Prostate gland (tissue), 2 donors: ENCODE measurements around the gene EIF4H. TPM values are rescaled to one million over a fixed set of nuclear protein-coding genes. Genes with fewer than 3 reads are reported as not detected.

ENCODE experiments used
- DNase-seq: peaks from one replicate; pipeline ENCODE4 v3.0.0-alpha.2; 2019; ENCODE audit warnings: low spot score
- H3K27ac ChIP-seq, 2 donors: fragments of 200-600 bp; sonication (generic); 2 replicates each; pipeline ENCODE4 v1.5.1; 2017 to 2019
- H3K27me3 ChIP-seq: fragments of 200-600 bp; sonication (generic); replicated peaks from 2 replicates; pipeline ENCODE4 v1.5.1; 2019; ENCODE audit not compliant: insufficient read depth
- H3K36me3 ChIP-seq, 2 donors: fragments of 200-600 bp; sonication (generic); 1 replicate in 1 of 2; 2 replicates in 1 of 2; pipeline versions ENCODE4 v1.5.1 to v1.8.1; 2017 to 2019
- H3K4me1 ChIP-seq: fragments of 200-600 bp; sonication (generic); replicated peaks from 2 replicates; pipeline ENCODE4 v1.5.1; 2019
- H3K4me3 ChIP-seq, 2 donors: fragments of 200-600 bp; sonication (generic); 2 replicates each; pipeline ENCODE4 v1.5.1; 2017 to 2019
- H3K9me3 ChIP-seq: fragments of 200-600 bp; sonication (generic); 2 replicates; pipeline ENCODE4 v1.5.1; 2017
- CTCF ChIP-seq, 4 experiments: fragments of 200-600 bp in 2 of 4; fragments of 450-650 bp in 2 of 4; sonication (generic) in 2 of 4; IDR thresholded peaks; 1 replicate in 3 of 4; 2 replicates in 1 of 4; pipeline ENCODE4 v1.5.1; 2016 to 2019; ENCODE audit warnings: antibody characterized with exemption in 4 of 4, mild to moderate bottlenecking in 2 of 4, moderate library complexity in 2 of 4
- POLR2A ChIP-seq: fragments of 450-650 bp; IDR thresholded peaks from one replicate; pipeline ENCODE4 v1.6.1; 2016; ENCODE audit warnings: antibody characterized with exemption, mild to moderate bottlenecking
- POLR2AphosphoS5 ChIP-seq: sonication (generic); formaldehyde crosslinking; IDR thresholded peaks from one replicate; pipeline ENCODE4 v1.6.1; 2017; ENCODE audit warnings: antibody characterized with exemption
- WGBS: methylation state at CpG from one replicate; pipeline ENCODE4 v1.1.5; 2018; 5-methylcytosine and 5-hydroxymethylcytosine counted together
- intact Hi-C: fragments of 100-400 bp; cut with DNase I; formaldehyde crosslinking; loops from one replicate; pipeline ENCODE4 v1.14.2; 2022
- total RNA-seq, 2 donors: library from RNA; depleted of rRNA; stranded (reverse); fragments of >200 nt; gene quantifications; one replicate each; pipeline ENCODE4 v1.1.0, GENCODE V29; 2016

EIF4H gene
- total RNA-seq, 2 donors from 2014 or later: 199 to 252 TPM

DNA sequence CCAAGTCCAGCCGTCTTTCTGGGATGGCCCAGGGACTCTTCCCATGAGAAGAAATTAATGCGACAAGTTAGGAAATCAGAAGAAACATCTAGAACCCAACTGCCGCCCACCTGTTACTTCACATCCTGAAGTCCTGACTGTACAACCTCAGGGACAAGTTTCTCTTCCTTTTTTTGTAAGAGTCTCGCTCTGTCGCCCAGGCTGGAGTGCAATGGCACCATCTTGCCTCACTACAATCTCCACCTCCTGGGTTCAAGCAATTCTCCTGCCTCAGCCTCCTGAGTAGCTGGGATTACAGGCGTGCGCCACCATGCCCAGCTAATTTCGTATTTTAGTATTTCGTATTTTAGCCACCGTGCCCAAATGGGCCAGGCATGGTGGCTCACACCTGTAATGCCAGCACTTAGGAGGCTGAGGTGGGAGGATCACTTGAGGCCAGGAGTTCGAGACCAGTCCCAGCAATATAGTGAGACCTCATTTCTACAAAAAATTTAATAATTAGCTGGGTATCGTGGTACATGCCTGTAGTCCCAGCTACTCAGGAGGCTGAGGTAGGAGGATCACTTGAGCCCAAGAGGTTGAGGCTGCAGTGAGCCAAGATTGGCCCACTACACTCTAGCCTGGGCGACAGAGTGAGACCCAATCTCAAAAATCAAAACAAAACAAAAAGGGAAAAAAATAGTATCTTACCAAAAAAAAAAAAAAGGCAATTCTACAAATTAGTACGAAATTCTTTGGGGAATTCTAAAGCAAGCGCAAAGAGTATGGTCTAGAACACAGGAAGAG, 56.5 kb downstream of the EIF4H start:
- no peaks in the 10 kb centered on the region for H3K36me3 ChIP-seq

GRCh38 chr7:74231232-74231590, 57.1 kb downstream of the EIF4H start:
- intact Hi-C loops: no loop called here
- no peak for DNase-seq
- Histone ChIP-seq H3K4me1 (no peaks in the 10 kb centered on the region), H3K27ac (no peak overlapping the region), H3K27me3 (no peaks in the 10 kb centered on the region), H3K9me3 (no peaks in the 10 kb centered on the region), H3K36me3 (no peaks in the 10 kb centered on the region), H3K4me3 (no peak overlapping the region)
- 94% methylated on average over 12 of the region's 12 CpGs for WGBS
- no peak for TF ChIP-seq POLR2A
- no peak for TF ChIP-seq CTCF (IDR thresholded peaks at IDR 0.05)
- no peak for TF ChIP-seq POLR2AphosphoS5

More for the DNA sequence above, 56.5 kb downstream of the EIF4H start:
- intact Hi-C loops: no loop called here
- Histone ChIP-seq H3K27me3 (no peaks in the 10 kb centered on the region), H3K4me3 (no peak overlapping the region), H3K9me3 (no peaks in the 10 kb centered on the region), H3K4me1 (no peaks in the 10 kb centered on the region), H3K27ac (no peak overlapping the region)
- TF ChIP-seq POLR2A: no peak
- DNase-seq: no peak
- 93% methylated on average over 15 of the region's 15 CpGs for WGBS

DNA sequence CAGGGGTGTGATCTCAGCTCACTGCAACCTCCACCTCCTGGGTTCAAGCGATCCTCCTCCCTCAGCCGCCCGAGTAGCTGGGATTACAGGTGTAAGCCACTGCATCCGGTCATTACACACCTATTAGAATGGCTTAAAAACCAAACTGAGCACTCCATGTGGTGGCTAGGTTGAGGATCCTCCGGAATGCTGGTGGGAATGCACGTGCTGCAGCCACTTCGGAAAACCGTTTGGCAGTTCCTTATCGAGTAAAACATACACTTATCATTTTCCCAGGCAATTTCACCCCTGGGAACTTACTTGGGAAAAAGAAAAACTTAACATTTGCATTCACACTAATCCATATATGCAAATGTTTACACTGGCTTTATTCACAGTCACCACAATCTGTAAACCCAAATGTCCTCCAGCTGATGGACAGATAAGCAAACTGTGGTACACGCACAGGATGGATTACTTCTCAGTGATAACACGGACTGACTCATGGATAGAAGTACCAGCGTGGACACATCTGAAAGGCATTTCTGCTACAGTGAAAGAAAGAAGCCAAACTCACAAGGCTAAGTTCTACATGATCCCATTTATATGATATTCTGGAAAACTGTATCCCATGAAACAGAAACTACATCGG, 59.6 kb downstream of the EIF4H start:
- H3K36me3 ChIP-seq: peaks cover 0 to 3% of the 10 kb centered on the region in 2 donors
- 76% methylated on average over 13 of the region's 13 CpGs for WGBS

DNA sequence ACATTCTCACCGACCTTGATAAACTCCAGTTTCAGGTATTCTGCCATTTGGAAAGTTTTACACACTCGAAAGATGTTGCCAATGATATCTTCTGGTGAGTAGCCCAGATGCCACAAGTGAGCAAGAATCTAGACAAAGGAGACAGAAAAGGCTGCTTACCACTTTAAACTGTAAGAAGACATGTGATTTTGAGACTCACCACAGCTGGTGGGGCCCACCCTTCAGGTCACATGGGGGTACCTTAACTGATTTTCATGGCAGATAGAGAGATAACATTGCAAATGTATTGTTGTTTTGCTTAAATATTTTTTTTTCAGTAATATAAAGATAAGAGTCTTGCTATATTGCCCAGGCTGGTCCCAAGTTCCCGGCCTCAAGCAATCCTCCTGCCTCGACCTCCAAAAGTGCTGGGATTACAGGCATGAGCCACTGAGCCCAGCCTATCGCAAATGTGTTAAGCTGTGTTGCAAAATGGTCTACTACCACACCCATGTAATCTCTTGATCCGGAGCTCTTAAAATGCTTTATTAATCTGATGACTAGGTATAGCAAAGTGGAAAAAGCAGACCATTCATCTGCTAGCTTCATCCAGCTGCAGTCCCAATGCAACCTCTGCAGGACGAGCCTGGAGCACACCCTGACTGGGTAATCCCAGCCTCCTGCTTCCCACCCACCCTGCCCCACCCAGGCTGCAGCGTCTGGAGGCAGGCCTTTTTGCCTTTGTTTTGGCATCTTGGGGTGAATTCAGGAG, 61.5 kb downstream of the EIF4H start:
- DNase-seq: no peak
- H3K4me3 ChIP-seq: no peak overlapping the region
- TF ChIP-seq POLR2AphosphoS5 (no peak), POLR2A (no peak)
- no peaks in the 10 kb centered on the region for H3K4me1 ChIP-seq
- H3K36me3 ChIP-seq: peaks cover 3 to 6% of the 10 kb centered on the region in 2 donors
- H3K27me3 ChIP-seq: no peaks in the 10 kb centered on the region
- 84% methylated on average over 8 of the region's 8 CpGs for WGBS
- H3K9me3 ChIP-seq: no peaks in the 10 kb centered on the region
- intact Hi-C loops: no loop called here
- H3K27ac ChIP-seq: no peak overlapping the region

More for the DNA sequence above, 59.6 kb downstream of the EIF4H start:
- intact Hi-C loops: no loop called here
- Histone ChIP-seq H3K4me3 (no peak overlapping the region), H3K27ac (no peak overlapping the region), H3K27me3 (no peaks in the 10 kb centered on the region), H3K4me1 (no peaks in the 10 kb centered on the region), H3K9me3 (no peaks in the 10 kb centered on the region)
- no peak for TF ChIP-seq POLR2AphosphoS5
- no peak for TF ChIP-seq POLR2A
- TF ChIP-seq CTCF (IDR thresholded peaks at IDR 0.05): no peak
- no peak for DNase-seq

GRCh38 chr7:74236284-74236683, 62.1 kb downstream of the EIF4H start:
- no peaks in the 10 kb centered on the region for H3K27me3 ChIP-seq
- no peaks in the 10 kb centered on the region for H3K9me3 ChIP-seq
- 98% methylated on average over 3 of the region's 3 CpGs for WGBS
- no peak overlapping the region for H3K27ac ChIP-seq
- DNase-seq: no peak
- TF ChIP-seq POLR2A (no peak), POLR2AphosphoS5 (no peak), CTCF (IDR thresholded peaks at IDR 0.05) (no peak)
- intact Hi-C loops: no loop called here
- peaks cover 3 to 6% of the 10 kb centered on the region in 2 donors for H3K36me3 ChIP-seq
- H3K4me3 ChIP-seq: no peak overlapping the region
- H3K4me1 ChIP-seq: no peaks in the 10 kb centered on the region
